ENCODE results near the gene DGAT2. TPM values are rescaled to one million over a fixed set of nuclear protein-coding genes. Genes with fewer than 3 reads are reported as not detected.
A peak's percentile ranks its signal among the peaks of the same experiment; 100 is the strongest.

DGAT2 gene
- total RNA-seq, 1 donor from 2014 or later, result 1.7 TPM

- H3K4me3 ChIP-seq, result no peak overlapping the region
- H3K4me2 ChIP-seq, result peak overlapping the region; percentile 15
- peaks cover 11% of the 10 kb centered on the region for H3K4me1 ChIP-seq
- TF ChIP-seq EZH2phosphoT487 (IDR thresholded peaks at IDR 0.05) (no peak), EZH2 (IDR thresholded peaks at IDR 0.05) (no peak)
- TF ChIP-seq, protein P1, sequence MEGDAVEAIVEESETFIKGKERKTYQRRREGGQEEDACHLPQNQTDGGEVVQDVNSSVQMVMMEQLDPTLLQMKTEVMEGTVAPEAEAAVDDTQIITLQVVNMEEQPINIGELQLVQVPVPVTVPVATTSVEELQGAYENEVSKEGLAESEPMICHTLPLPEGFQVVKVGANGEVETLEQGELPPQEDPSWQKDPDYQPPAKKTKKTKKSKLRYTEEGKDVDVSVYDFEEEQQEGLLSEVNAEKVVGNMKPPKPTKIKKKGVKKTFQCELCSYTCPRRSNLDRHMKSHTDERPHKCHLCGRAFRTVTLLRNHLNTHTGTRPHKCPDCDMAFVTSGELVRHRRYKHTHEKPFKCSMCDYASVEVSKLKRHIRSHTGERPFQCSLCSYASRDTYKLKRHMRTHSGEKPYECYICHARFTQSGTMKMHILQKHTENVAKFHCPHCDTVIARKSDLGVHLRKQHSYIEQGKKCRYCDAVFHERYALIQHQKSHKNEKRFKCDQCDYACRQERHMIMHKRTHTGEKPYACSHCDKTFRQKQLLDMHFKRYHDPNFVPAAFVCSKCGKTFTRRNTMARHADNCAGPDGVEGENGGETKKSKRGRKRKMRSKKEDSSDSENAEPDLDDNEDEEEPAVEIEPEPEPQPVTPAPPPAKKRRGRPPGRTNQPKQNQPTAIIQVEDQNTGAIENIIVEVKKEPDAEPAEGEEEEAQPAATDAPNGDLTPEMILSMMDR (IDR thresholded peaks at IDR 0.05), result no peak
- H3K27me3 ChIP-seq, result no peaks in the 10 kb centered on the region
- peaks cover 13% of the 10 kb centered on the region for H3K36me3 Mint-ChIP-seq
- DNase-seq (ENCODE audit: low spot score), result peak; percentile 29
- H3K27ac ChIP-seq, result no peak overlapping the region
- H3K79me2 ChIP-seq (ENCODE audit: low read depth), result peaks cover 20% of the 10 kb centered on the region
- no peak overlapping the region for H2AFZ ChIP-seq (replicated peaks)
- peaks cover 3% of the 10 kb centered on the region for H3K9me3 Mint-ChIP-seq
- H3K27me3 Mint-ChIP-seq (ENCODE audit: insufficient read depth, low read depth), result no peaks in the 10 kb centered on the region
- H3K4me3 Mint-ChIP-seq, result no peak overlapping the region
- H3F3A ChIP-seq (ENCODE audit: low read depth), result no peaks in the 10 kb centered on the region
- no peak overlapping the region for H3K27ac Mint-ChIP-seq
- H4K20me1 ChIP-seq (ENCODE audit: low read depth), result peaks cover 8% of the 10 kb centered on the region
- peaks cover 23% of the 10 kb centered on the region for H3K4me1 Mint-ChIP-seq
- H3K9me3 ChIP-seq (ENCODE audit: low read depth), result no peaks in the 10 kb centered on the region
- H3K9ac ChIP-seq, result no peak overlapping the region
- no peaks in the 10 kb centered on the region for H3K36me3 ChIP-seq
These were observed 82.2 kb downstream of the DGAT2 start for GRCh38 chr11:75850787-75851186.

Small RNA genes within 50 kb of the gene (small RNA-seq; reads per million reads assigned to genes)
- gene RF00019 (not detected), gene RN7SL786P (not detected)

Other genes with a start within 250 kb of the DGAT2 start
- gene GDPD5, start 242.8 kb upstream of the DGAT2 start, total RNA-seq (ENCODE audit: low replicate concordance), result 11.3 and 32.7 TPM in 2 replicates
- 219 and 589 TPM in 2 replicates for gene SERPINH1, start 206.5 kb upstream of the DGAT2 start, total RNA-seq (ENCODE audit: low replicate concordance)
- 9.7 and 9.9 TPM in 2 replicates for gene MAP6, start 99.7 kb upstream of the DGAT2 start, total RNA-seq (ENCODE audit: low replicate concordance)
- gene MOGAT2, start 50.9 kb upstream of the DGAT2 start, total RNA-seq (ENCODE audit: low replicate concordance), result 0.09 TPM in 1 of 2 replicates, not detected in the other
- 30.6 and 34.0 TPM in 2 replicates for gene UVRAG, start 46.4 kb downstream of the DGAT2 start, total RNA-seq (ENCODE audit: low replicate concordance)

All from neural progenitor cell (in vitro differentiated cells).